Activated effector memory CD4-positive, alpha-beta T cell treated with Interleukin-2 at 50 U/mL for 16 hours (primary cell): ENCODE data around the gene DMD.
"Not testable (repeated sequence)": the region's sequence is repeated elsewhere in the genome, so short reads cannot be mapped to it uniquely, and the experiment has no call there.

Source experiments
- DNase-seq: peaks from one replicate; pipeline ENCODE4 v3.0.0-alpha.2; 2020

Gene DMD

DNA sequence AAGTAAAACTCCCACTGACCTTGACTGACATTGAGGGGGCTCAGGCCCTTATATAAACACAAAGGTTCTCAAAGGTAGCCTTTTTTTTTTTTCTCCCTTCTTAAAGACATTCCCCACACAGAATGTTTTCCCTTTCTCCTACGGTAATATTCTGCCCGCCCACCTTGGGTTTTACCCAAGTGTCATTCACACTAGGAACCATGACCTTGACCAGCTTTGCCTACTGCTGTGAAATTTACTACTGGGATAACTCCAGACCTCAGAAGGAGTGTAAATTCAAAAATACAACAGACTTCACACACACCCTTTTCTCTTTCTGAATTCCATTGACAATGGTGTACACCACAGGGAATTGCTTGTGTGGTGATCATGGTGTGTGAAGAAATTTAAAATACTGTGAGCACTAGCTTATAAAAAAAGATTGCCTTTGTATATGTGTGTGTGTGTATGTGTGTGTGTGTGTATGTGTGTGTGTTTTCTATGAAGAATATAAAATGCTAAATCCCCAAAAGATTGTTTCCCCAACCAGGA lies 1550.0 kb downstream of the DMD start:
- no peak for DNase-seq

GRCh38 chrX:31658360-31658759 lies 1553.0 kb downstream of the DMD start:
- no peak for DNase-seq

DNA sequence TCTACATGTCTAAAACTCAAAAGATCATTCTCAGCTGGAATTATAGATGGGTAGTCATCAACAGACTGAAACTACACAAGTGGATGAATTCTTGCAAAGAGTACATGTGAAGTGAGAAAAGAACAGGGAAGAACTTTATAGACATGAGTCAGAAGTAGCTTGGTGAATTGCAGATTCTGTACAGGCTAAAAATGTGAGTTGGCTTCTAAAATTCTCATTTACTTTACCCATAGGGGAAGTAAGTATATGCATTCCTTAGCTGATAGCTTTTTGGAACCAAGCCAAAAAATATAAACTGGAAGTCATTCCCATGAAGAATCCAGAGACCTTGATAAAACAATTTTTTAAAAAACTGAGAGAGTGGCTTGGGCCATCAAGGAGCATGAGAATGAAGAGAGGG lies 1555.3 kb downstream of the DMD start:
- no peak for DNase-seq

DNA sequence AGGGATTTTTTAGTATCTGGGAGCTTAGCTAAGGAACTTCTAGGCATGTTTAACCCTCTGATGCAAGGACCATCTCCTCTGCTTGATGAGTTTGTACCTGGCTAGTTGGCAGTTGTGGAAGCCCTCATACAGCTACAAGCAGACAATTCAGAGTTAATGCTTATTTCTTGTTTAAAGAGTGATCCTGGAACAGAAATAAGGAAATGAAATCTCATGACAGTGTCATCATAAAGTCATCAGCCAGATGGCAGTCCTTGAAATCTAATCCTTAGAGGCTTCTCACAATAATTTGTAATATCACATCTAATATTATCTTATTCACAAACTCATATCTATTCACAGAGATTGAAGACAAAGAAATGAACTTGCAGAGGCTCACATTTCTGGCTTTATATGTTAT lies 1557.9 kb downstream of the DMD start:
- DNase-seq, result no peak

- no peak for DNase-seq
These were observed 1558.7 kb downstream of the DMD start for GRCh38 chrX:31652650-31653049.

GRCh38 chrX:31649201-31649600 lies 1562.1 kb downstream of the DMD start:
- DNase-seq, result no peak

DNA sequence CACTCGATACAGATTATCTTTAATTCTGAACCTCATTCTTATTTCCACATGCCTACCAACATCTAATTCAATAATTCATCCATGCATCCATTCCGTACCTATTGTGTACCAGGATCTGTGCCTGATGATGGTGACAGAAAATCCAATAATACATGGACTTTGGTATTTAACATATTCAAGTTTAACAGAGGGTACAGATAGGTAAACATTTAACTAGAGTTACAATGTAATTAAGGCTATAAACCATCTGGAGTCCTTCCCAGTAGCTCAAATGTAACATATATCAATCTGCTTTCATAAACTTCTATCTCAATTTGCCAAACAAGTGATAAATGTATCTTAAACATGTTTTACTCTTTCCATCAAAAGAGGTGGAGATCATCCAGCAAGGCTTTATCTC lies 1578.0 kb downstream of the DMD start:
- no peak for DNase-seq

DNA sequence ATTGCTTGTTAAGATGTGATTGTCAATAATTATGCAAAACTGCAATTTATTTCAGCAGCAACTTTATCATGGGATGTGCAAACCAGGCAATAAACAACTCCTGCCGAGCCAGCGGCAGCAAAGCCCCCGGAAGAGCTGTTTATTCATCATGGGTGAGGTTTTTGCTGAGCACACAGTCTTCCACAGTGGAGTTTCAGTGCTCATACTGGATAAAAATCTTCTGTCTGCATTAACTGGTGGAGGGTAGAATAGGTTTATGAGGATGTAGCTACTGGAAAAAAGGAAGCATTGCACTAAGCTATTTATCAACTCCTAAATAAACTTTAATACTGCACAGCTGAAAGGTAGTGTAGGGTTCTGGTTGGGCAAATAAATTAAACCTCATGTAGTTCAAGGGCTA lies 1582.2 kb downstream of the DMD start:
- DNase-seq, result no peak

GRCh38 chrX:31609130-31609529 lies 1602.2 kb downstream of the DMD start:
- DNase-seq, result no peak

- DNase-seq, result no peak
These were observed 1602.7 kb downstream of the DMD start for GRCh38 chrX:31608638-31609037.

GRCh38 chrX:31606771-31607170 lies 1604.6 kb downstream of the DMD start:
- DNase-seq, result no peak

GRCh38 chrX:31604629-31605221 lies 1606.6 kb downstream of the DMD start:
- DNase-seq, result no peak

GRCh38 chrX:31603411-31604120 lies 1607.8 kb downstream of the DMD start:
- DNase-seq, result no peak

DNA sequence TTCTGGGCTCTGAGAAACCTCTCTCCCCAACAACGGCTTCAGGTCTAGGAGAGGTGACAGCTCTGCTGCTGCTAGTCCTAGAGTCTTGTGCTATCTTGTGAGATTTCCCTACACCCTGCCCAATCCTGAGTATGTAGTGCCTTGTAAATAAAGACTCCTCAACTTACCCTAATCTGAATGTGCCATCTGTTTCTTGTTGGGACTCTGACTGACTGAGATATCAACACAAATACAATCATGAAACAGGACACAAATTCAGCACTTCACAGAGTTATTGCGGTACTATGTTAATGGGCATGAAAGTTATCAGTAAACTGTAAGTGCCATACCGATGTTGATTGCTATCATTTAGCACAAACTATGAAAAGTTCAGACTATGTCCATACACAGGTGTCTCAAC lies 1610.5 kb downstream of the DMD start:
- no peak for DNase-seq

GRCh38 chrX:31593353-31593752 lies 1618.0 kb downstream of the DMD start:
- no peak for DNase-seq

- no peak for DNase-seq
These were observed 1620.0 kb downstream of the DMD start for GRCh38 chrX:31591355-31591754.

DNA sequence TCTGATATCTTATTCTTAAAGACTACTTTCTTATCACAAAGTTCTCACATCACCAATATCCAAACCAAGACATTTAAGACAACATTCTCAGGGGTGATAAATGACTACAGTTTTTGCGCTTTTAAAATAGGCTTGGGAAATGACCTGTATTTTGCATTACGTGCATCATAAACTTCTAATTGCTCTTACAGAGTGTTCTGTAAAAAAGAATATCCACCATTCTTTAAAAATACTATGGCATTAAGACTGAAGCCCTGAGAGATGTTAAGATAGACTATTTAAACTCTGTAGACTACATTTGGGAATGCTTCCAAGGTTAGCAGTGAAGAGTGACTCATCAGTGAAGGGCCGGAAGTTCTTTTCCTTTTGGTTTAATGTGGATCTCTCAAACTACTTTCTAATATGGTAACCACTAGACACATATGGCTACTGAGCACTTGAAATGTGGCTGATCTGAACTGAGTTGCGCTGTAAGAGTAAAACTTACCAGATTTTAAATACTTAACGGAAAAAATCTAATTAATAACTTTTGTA lies 1620.7 kb downstream of the DMD start:
- no peak for DNase-seq

DNA sequence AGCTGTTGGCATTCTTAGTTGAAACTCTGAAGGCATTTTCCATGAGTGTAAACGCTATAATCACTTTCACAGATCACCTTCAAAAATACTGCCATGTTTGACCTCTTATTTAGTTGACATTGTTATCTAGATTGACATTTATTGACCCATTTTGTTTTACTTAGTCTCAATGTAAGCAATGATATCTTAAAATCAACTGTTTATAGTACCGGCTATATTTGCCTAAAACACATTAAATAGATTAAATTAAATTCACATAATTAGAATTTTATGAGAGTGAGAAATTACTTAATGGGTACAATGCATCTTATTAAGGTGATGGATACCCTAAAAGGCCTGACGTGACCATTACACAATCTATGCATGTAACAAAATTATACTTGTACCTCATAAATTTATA lies 1621.8 kb downstream of the DMD start:
- no peak for DNase-seq

- DNase-seq, result no peak
These were observed 1623.0 kb downstream of the DMD start for GRCh38 chrX:31588355-31588754.

DNA sequence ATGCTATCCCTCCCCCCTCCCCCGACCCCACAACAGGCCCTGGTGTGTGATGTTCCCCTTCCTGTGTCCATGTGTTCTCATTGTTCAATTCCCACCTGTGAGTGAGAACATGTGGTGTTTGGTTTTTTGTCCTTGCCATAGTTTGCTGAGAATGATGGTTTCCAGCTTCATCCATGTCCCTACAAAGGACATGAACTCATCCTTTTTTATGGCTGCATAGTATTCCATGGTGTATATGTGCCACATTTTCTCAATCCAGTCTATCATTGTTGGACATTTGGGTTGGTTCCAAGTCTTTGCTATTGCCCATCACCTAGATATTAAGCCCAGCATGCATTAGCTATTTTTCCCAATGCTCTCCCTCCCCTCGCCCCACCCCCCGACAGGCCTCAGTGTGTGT lies 1627.5 kb downstream of the DMD start:
- not testable (repeated sequence) for DNase-seq

GRCh38 chrX:31580726-31581125 lies 1630.6 kb downstream of the DMD start:
- no peak for DNase-seq

GRCh38 chrX:31580227-31580626 lies 1631.1 kb downstream of the DMD start:
- no peak for DNase-seq

DNA sequence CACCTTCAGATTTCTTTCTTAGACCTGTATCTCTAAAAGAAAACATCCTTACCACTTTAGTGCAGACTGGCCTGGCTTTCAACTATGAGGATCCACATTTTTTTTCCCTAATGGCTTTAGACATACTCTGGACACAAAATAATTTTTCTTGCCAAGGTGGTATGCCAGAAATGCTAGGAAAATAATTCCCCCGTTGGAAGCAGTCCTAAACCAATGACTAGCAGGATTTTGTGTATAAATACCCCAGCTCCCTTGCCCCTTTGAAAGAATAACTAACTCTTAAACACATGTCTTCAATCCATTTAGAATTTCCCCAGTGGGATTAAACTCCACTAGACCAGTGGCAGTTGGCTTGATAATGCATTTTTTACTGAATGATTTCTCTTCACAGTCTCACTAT lies 1639.0 kb downstream of the DMD start:
- no peak for DNase-seq

DNA sequence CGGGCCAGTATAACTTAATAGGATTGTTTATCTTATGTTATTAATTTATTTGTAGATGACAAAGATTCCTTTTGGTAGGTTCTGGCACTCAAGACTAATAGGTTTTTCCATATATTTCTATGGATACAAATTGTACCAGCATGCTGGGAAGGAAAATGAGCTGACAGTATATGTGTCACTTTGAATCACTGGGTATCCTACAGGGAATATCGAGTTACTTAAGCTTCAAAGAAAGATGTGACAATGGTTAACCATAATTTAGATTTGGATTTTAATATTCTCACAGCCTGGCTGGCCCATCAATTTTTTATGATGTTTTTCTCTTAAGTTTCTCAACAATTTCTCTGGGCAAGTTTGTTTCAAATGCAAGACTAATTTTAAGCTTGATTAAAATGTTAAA lies 1640.7 kb downstream of the DMD start:
- no peak for DNase-seq

GRCh38 chrX:31563792-31564191 lies 1647.6 kb downstream of the DMD start:
- DNase-seq, result no peak
